HG02885 (cell line): ENCODE data around the gene POLR1A.

Experiments used
- ATAC-seq: cut with Tn5 transposase; IDR thresholded peaks from one replicate; pipeline ENCODE4 v1.9.1; 2021; ENCODE audit warnings: mild to moderate bottlenecking; ENCODE audit not compliant: unreplicated experiment, poor library complexity

Gene POLR1A

DNA sequence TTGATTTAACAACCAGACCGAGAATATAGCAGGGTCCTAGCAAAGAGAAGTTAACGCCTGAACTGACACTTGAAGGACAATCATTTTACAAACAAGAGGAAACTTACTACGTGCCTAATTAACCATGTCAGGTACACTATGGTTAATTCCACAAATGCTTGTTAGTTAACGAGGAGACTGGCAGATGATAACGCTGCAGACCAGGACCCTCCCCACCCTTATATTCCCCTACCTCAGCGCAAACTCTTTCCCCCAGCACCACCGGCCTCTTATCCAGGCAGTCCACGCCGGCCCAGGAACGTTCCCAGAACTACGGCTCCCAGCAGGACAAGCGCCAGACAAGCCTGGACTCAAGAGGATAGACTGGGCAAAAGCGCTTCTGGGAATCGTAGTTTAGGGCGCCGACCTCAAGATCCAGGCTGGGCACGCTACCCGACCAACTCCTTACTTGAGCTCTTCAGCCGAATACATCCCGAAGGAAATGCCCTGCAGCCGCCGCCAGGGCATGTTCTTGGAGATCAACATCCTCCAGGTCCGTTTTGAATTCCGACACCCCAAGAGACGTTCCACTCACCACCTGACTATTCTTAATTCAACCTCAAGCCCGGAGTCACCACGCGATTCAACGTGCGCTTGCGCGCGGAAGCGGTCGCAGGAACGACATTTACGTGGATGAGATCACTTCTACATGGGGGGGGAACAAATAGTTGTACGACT is at the start of gene POLR1A:
Gene POLR1A (minus strand): TSS at position 635 of the 717 bp plus-strand sequence. CDS start 110 bp downstream, at position 525.
- peak; percentile 71 for ATAC-seq

DNA sequence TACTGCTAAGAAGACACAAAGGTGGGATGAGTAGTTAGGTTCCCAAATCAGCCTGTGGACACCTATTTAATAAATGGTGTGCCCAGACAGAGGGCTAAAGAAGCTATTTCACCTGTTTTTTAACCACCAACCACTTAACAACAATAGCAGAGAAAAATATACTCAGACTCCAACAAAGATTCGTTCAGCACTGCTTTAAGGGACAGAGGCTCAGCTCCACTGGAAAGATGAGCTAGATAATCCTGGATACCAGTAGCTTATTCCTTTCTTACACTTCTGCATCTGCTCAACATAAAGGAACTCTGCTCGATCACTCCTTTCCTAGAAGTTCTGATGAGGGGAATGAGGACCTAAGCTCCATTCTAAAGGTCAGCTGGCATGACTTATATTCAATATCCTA is 44.8 kb upstream of the POLR1A start:
- ATAC-seq: no peak

DNA sequence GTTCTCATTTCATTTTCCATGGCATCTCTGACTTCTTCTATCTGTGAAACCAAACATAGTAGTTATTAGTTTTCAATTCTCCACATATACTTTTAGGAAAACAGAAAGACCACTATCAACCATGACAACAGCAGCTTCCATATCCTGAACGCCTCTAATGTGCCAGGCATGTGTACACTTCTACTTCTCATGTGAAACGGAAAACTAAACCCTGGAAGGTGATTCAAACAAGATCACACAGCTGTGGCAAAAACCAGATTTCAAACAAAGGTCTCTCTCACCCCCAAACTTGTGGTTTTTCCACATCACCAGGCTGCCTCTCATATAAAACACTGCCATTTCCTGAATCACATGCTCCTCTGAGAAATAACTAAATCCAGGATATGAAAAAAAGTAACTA is 42.1 kb upstream of the POLR1A start:
- no peak for ATAC-seq

DNA sequence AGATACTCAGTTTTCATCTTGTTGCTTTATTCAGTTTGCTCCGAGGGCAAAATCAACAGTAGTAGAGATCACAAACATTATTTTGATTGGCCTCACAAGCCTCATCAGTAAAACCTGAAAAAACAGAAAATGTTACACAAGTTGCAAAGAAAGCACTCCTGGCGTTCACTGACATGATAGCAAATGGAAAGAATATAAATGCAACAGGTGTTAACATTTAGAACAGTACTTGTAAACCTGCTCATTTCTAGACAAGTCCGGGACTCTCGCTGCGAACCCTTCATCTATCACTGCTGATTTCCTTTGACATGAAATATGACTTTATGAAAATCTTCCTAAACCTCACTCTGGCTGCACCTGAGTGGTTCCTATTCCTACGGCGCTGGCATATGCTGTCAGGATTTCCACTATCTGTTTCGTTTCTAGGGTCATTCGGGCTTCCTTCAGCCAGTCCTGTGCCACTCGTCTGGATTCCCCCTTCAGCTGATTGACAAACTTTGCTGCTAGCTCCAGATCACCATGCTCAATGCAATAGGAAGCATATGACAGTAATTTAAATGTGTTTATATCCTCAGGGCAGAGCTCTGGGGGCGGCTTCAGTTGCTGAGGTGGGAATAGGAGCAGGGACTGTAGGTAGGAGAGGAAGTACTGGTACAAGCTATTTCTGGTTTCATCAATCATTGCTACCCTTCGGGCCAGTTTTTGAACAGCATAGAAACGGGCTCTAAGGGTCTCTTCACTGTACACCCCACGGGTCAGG is 38.4 kb upstream of the POLR1A start:
- no peak for ATAC-seq

DNA sequence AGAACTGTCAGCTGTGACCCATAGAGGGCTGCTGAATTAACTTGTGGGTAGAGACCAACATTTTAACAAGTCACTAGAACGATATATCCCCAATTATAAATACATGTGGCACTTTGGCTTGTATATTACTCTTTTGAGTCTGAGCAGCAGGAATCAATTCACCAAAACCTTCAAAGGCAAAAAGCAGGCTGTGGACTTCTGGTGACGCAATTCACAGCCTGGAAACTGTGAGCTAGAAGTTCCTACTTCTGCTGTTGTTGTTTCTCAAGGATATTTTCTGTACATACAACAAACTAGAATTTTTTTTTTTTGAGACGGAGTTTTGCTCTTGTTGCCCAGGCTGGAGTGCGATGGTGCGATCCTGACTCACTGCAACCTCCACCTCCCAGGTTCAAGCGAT is 37.6 kb upstream of the POLR1A start:
- ATAC-seq: no peak

DNA sequence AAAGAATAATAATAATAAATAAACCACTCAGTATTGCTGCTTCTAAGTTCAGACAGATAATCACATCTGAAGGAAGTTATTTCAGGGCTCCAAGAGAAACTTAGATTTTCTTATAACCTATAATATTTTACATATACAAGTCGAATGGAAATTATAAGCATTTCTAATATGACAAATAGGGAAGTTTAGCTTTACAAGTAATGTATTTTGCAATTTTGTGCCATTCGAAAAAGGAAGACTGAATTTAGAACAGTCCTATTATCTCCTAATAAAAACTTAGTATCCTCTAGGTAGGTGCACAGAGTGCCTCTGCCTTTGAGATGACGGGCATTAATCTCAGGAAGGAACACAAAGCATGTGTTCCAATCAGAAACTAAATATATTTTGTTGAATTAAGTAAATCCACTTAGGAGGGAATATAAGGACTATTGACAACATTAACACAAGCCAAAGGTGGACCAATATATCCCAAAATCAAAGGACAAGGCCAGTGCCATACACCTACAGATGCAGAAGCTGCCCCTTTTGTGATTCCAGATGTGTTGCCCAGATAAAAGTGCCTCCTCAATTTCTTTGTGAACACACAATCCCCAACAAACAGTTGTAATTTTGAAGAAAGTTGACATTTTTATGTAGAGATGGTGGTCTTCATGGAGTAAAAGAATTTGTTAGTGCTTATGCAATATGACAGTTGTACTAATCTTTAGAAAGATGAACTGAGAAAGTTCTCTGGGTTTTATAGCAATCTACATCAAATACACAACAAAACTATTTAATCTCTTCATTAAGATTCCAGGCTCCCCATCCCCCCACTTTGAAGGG is 37.0 kb upstream of the POLR1A start:
- ATAC-seq: no peak

DNA sequence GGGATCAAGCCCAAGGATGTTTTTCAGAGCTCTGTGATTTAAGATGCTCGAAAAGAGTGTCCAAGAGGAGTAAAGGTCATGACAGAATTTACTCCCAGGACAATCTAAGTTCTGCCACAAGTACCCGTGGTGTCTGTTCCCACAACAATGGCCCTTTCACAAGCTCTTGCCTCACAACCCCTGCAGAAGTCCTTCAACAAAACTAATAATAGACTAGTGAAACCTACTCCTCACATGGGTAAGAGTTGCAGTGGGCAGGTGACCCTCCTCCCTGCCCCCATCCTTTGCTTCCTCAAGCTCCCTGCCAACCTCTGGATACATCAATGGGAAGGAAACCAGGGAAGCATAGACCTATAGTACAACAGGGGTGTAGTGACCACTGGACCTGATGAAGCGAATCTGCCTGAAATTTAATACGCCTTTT is 35.3 kb upstream of the POLR1A start:
- ATAC-seq: no peak

DNA sequence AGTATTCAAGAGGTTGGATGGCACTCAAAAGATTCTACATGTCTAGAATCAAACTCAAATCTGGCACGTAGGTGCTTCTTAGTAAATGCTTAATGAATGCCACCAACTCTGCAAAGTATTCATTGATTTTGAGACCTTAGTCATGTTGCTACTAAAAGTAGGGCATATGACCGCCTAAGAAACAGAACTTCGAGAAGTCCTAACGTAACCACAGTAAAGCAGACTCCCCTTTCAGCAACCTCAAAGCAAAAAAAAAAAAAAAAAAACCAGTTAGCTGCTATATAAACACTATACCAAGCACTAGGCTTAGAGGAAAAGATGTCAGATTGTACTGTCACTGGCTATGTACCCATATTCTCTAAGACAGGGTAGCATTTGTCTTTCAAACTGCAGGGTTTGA is 34.3 kb upstream of the POLR1A start:
- no peak for ATAC-seq

DNA sequence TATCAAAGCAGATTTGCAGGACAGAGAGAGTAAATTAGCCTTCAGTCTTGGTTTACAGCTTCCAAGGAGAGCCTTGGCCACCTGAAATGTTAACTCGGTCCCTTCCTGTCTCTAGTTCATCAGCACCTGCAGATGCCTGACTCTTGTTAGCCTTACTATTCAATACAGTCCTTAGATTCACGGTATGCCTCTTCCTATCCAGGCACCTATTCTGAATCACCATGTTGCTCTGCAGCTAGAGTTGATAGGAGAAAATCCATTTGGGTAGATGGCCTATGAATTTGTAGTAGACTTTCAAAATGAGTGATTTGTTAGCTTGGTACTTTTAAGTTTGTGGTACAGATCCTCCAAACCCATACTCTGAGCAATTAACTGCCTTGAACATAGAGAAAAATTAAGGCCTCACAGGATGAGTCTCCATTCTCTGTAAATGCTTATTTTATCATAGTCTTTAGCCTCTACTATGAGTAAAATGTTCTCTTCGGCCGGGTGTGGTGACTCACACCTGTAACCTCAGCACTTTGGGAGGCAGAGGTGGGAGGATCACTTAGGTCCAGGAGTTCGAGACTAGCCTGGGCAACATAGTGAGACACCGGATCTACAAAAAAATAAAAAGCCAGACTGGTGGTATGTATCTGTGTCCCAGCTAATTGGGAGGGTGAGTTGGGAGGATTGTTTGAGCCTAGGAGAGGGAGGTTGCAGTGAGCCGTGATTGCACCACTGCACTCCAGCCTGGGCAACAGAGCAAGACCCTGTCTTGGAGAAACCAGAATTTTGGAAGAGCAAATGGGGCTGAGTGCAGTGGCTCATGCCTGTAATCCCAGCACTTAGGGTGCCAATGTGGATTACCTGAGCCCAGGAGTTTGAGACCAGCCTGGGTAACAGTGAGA is 33.3 kb upstream of the POLR1A start:
- ATAC-seq: no peak

DNA sequence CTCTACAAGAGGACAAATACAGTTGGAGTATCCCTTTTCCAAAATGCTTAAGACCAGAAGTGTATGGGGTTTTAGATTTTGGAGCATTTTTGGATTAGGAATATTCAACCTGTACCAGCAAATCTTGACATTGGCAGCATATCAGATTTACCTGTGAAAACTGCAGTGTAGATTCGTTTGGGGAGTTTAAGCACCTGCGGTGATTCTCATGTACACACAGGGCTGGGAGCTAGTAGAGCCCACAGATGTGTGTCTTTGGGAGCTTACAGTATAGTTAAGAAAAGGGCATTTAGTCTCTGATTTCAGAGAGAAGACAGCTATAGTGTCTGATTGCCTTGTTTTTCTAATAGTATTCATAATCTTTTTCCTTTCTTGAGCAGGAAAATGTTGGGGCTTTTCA is 30.5 kb upstream of the POLR1A start:
- ATAC-seq: no peak

DNA sequence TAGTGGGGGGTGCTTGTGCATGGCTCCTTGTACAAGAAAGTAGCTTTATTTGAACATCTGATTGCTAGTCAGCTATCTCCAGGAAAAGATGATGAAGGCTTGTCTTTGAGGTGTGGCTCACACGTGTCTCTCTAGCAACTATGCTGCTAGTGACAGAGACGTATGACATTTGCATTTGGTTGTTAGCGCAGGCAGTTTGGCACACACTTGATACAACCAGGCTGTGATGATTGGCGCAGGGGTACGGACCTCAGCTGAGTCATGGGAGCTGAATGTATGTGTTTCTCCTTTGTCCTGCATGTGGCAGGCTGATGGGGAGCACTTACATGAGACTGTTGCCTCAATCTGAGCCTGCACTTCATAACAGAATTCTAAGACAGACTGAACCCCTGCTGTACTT is 30.0 kb upstream of the POLR1A start:
- ATAC-seq: no peak

DNA sequence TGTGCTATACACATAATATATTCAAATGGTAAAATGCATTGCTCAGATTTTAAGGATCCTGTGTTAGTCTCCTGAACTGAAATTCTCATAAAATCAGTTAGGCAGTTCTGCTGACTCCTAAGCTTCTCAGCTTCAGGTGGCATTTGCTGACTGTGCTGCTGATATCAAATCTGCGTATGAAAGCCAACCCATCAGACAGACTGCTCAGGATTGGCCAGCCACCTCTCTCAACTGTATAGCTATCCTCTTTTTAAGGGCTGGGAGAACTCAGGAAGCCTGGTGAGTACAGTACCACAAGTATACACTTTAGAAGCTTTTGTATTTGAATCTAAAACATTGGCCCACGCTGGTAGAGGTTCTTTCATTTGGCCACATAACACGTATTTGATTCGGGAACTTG is 29.0 kb upstream of the POLR1A start:
- no peak for ATAC-seq

DNA sequence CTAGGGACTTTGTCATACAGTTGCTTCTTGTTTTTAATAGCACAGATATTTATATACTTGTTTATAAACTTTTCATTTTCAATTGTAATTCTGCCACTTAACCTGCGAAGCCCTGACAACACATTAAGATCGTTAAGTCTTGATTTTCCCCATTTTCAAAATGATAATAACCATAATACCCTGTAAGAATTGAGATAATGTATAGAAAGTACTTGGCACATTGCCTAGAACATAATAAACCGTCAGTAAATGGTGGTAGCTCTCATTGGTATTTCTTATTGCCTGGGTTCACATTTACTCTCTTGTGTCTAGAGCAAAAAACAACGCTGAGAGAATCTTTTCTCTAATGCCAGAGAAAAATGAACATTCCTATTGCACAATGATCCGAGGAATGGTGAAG is 19.0 kb upstream of the POLR1A start:
- no peak for ATAC-seq

DNA sequence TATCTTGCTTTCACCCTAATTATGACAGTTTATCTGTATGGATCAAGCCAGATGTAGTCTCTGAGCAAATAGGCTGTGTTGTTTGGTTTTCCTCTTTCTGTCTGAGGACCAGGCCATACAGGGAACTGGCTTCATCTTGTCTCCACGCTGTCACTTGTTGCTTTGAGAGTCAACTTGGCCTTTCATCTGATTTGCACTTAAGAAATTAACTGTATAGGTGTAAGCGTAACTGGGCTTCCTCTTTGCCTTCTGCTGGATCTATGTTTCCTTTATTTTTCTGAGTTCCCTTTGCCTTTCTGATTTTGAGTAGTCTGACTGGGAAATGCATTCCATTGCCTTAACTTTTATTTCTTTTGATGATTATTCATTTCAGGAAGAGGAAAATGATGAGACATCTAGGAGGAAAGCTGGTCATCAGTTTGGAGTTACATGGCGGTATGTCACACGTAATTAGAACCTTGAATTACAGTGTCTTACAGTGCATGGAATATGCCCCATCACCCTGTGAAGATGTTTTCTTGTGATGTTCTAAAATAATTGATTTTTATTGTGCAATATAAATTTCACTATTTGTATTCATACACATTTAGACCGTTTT is 17.7 kb upstream of the POLR1A start:
- no peak for ATAC-seq

DNA sequence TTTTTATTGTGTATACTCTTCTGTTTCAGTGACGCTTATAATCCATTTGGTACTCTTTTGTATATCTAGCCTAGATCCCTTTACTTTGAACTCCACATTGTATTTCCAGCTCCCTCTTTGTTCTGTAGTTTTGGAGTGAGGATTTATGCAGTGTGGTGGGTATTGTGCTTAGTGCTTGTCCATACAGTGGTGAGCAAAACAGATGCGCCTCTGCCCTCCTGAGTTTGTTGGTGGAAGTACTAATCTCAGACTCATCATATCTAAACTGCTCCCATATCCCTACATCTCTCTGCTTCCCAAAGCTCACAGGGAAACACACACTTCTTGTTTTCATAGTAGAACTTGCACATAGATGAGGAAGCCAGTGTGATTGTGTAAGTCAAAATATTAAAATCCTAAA is 12.4 kb upstream of the POLR1A start:
- no peak for ATAC-seq

DNA sequence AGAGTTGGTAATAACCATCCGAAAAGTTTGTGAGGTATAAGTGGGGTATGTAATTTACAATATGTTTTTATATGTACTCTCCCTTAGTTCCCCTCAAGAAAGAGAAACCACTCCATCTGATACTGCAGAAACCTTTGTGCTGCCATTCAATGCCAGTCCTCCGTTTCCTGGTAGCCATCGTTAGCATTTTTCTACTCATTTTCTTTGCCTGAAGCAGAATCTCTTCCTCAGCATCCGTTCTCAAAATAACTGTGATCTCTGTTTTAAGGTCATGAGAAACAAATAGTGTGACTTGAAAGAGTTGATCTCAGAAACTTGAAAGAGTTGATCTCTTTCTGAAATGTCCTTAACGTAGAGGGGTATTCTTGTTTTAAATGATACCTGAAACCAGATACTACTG is 1.3 kb upstream of the POLR1A start:
- no peak for ATAC-seq

DNA sequence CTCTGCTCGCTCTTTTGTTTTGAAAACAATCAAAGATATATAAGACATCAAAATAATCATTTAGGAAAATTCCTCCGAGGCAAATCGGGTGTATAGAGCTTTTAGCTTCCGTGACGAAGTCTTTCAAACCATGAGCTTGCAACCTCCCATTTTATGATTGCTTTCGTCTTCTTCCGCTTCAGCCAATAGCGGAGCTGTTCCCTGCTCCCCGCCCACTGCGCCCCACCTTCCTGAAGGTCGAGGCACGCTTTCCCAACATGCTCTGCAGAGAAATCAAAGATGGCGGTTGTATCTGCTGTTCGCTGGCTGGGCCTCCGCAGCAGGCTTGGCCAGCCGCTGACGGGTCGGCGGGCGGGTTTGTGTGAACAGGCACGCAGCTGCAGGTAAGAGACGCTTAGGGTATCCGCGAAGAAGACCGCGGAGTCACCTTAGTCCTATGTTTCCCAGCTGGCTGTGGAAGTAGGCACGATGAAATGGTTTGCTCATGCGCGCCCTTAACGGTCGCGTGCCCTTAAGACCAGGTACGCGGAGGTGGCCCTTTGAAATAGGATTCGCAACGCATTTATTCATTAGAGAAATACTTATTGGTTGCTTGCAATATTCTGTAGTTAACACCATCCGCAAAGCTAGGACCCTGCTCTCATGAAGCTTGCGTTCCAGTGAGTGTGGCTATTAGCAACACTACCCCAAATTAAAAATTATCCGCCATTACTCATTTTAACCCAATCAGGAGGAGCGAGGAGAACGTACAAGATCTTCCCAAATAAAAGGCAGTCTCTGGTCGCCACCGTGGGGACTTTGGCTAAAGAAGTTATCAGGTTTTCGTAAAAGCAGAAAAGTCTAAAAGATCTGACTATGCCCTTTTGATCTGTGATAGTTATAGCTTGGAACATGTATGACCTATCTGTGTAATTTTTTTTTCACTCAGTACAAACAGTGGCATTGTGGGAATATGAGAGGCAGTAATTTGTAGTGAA is 571 bp upstream of the POLR1A start, which contains the start of gene PTCD3:
Gene PTCD3 (plus strand): TSS at position 267 of the 977 bp plus-strand sequence. CDS start 13 bp downstream, at position 280.
- peak; percentile 91 for ATAC-seq

DNA sequence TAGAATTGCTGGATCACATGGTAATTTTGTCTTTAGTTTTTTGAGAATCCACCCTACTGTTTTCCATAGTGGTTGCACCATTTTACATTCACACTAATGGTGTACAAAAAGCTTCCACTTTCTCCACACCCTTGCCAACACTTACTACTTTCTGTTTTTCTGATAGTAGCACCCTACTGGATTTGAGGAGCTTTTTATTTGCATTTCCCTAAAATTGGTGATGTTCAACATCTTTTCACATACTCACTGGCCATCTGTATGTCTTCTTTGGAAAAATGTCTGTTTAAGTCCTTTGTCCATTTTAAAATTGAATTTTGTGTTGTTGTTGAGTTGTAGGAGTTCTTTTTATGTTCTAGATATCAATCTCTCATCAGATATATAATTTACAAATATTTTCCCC is 3.5 kb downstream of the POLR1A start:
- ATAC-seq: no peak
